Psoas muscle (tissue), 8 donors: ENCODE results near the gene TMEM182. TPM values are rescaled to one million over a fixed set of nuclear protein-coding genes. Genes with fewer than 3 reads are reported as not detected.

Experiments used
- ATAC-seq, 4 donors: fragments of 200-7000 bp; cut with Tn5 transposase; one replicate each; pipeline ENCODE4 v1.9.1; 2020; ENCODE audit warnings: moderate library complexity in 3 of 4, mild to moderate bottlenecking in 2 of 4
- DNase-seq, 2 donors: peaks; one replicate each; pipeline ENCODE4 v3.0.0-alpha.2; 2020
- H3K27ac ChIP-seq: fragments of 200-600 bp; one replicate; pipeline ENCODE4 v1.8.0; 2022
- H3K27me3 ChIP-seq, 3 donors: fragments of 200-600 bp in 1 of 3; one replicate each; pipeline versions ENCODE4 v1.6.1 to v1.8.0; 2013 to 2022; ENCODE audit warnings: low read length in 2 of 3, mild to moderate bottlenecking in 2 of 3, moderate library complexity in 1 of 3; ENCODE audit not compliant: insufficient read depth in 3 of 3
- H3K36me3 ChIP-seq, 2 donors: fragments of 200-600 bp in 1 of 2; one replicate each; pipeline versions ENCODE4 v1.6.1 to v1.8.0; 2013 to 2022; ENCODE audit warnings: low read depth in 1 of 2, mild to moderate bottlenecking in 1 of 2, moderate library complexity in 1 of 2; ENCODE audit not compliant: insufficient read depth in 1 of 2
- H3K4me1 ChIP-seq: fragments of 200-600 bp; one replicate; pipeline ENCODE4 v1.8.0; 2022
- H3K4me3 ChIP-seq: fragments of 200-600 bp; one replicate; pipeline ENCODE4 v1.8.0; 2022; ENCODE audit warnings: mild to moderate bottlenecking
- H3K9me3 ChIP-seq: fragments of 200-600 bp; one replicate; pipeline ENCODE4 v1.8.0; 2022
- CTCF ChIP-seq: fragments of 200-600 bp; IDR thresholded peaks from one replicate; pipeline ENCODE4 v1.8.0; 2022; ENCODE audit warnings: antibody characterized with exemption
- WGBS, 3 donors: extraction: QIAGEN DNeasy Blood & Tissue Kit; methylation state at CpG; one replicate each; pipeline versions ENCODE4 v1.1.6 to v1.1.7; 2013; 5-methylcytosine and 5-hydroxymethylcytosine counted together
- intact Hi-C, 2 donors: fragments of 100-400 bp; cut with DNase I; formaldehyde crosslinking; loops; one replicate each; pipeline versions ENCODE4 v1.11.0 to v1.14.2; 2022
- long read RNA-seq, 2 donors: library from polyadenylated mRNA; unstranded; transcript quantifications; one replicate each; pipeline ENCODE4 v2.0.0, GENCODE V29; 2021
- polyA plus RNA-seq, 3 donors: library from polyadenylated mRNA; stranded (reverse); fragments of 200-250 nt; gene quantifications; one replicate each; pipeline ENCODE4 v1.2.3, GENCODE V29; 2013
- total RNA-seq, 4 donors: library from RNA; stranded (reverse); fragmentation: NEBNext Ultra II Directional in 2 of 4; extraction: Animal tissue kit (Norgen Biotek cat#: 25700) in 2 of 4; gene quantifications; one replicate each; pipeline versions ENCODE4 v1.2.1 to v1.2.4, GENCODE V29; 2021 to 2023
- donor health status: healthy with polysubstance abuse.
- donor health status: DM: no; HTN: no; CAD: no; lungs with moderate emphysema.
- donor health status: Bipolar disorder and iron deficiency.
- donor health status: healthy.
- donor health status: DM: yes; HTN: yes; CAD: no.
- donor health status: DM: no; HTN: no; CAD: no.
- donor health status: DM: no; HTN: no; CAD: no.
- donor health status: DM: yes; HTN: yes; CAD: no.

TMEM182 gene
- total RNA-seq (100 to 1,000 TPM in 1 of 4 donors, 10 to 100 TPM in 3; 25.8 to 100 (median 33.6) TPM), polyA plus RNA-seq (10 to 100 TPM in 1 of 3 donors, 1 to 10 TPM in 2; 3.3 to 16.8 (median 8.9) TPM)
- long read RNA-seq, donor 1, transcript TMEM182-203 (5 exons, 3,593 nt) = major isoform, 11 of 16 reads
- long read RNA-seq, donor 1, partial matches to known transcripts = 0 of 16 reads
- long read RNA-seq, donor 1, other reads (novel, unspliced or antisense) = 4 of 16 reads
- long read RNA-seq, donor 2, transcript TMEM182-203 (5 exons, 3,593 nt) = major isoform, 16 of 18 reads
- long read RNA-seq, donor 2, partial matches to known transcripts = 2 of 18 reads
- long read RNA-seq, donor 2, other reads (novel, unspliced or antisense) = 0 of 18 reads

- Histone ChIP-seq H3K9me3 (no peaks in the 10 kb centered on the region), H3K27ac (peak within 1 kb of the TSS; percentile 89), H3K27me3 (no peaks in the 10 kb centered on the region), H3K4me1 (peaks cover 63% of the 10 kb centered on the region), H3K4me3 (peak within 1 kb of the TSS; percentile 70), H3K36me3 (peaks cover 0 to 3% of the 10 kb centered on the region in 2 donors)
- TF ChIP-seq CTCF = no peak
- intact Hi-C loops = no loop called here
- DNase-seq (peak; percentile 74 to 88), ATAC-seq (peak; percentile 94 to 96 (median 95))
- 12 to 31% (median 21%) methylated on average over 4 of the region's 4 CpGs for WGBS, 3 donors
Observed at GRCh38 chr2:102761763-102762162, at the start of gene TMEM182. TMEM182 (plus strand) TSS chr2:102762031; CDS start chr2:102762218, 187 bp downstream.

GRCh38 chr2:102717308-102718018 lies 44.4 kb upstream of the TMEM182 start:
- intact Hi-C loops = no loop called here
- peaks cover 8% of the 10 kb centered on the region for H3K4me1 ChIP-seq
- no peaks in the 10 kb centered on the region for H3K27me3 ChIP-seq
- H3K27ac ChIP-seq = peak overlapping the region; percentile 16
- 65 to 75% (median 66%) methylated on average over 5 of the region's 5 CpGs for WGBS, 3 donors
- H3K36me3 ChIP-seq = peaks cover 10 to 46% of the 10 kb centered on the region in 2 donors
- H3K9me3 ChIP-seq = no peaks in the 10 kb centered on the region
- H3K4me3 ChIP-seq = no peak overlapping the region
- ATAC-seq = peak; percentile 72 to 89 (median 84)
- DNase-seq = peak; percentile 42 to 66
- TF ChIP-seq CTCF = no peak

GRCh38 chr2:102718387-102719316 lies 43.2 kb upstream of the TMEM182 start:
- ATAC-seq (peak in 3 of 4 donors; percentile 54 to 64 (median 56)), DNase-seq (no peak)
- no peak overlapping the region for H3K27ac ChIP-seq
- intact Hi-C loops = no loop called here
- WGBS, 3 donors = 93 to 96% (median 95%) methylated on average over 26 of the region's 26 CpGs
- peaks cover 8% of the 10 kb centered on the region for H3K4me1 ChIP-seq
- no peaks in the 10 kb centered on the region for H3K9me3 ChIP-seq
- H3K4me3 ChIP-seq = no peak overlapping the region
- no peak for TF ChIP-seq CTCF
- peaks cover 10 to 57% of the 10 kb centered on the region in 2 donors for H3K36me3 ChIP-seq
- H3K27me3 ChIP-seq = no peaks in the 10 kb centered on the region

GRCh38 chr2:102724016-102724490 lies 37.8 kb upstream of the TMEM182 start:
- DNase-seq = no peak
- peaks cover 7 to 79% of the 10 kb centered on the region in 2 donors for H3K36me3 ChIP-seq
- H3K27me3 ChIP-seq = no peaks in the 10 kb centered on the region
- ATAC-seq = no peak
- no peak overlapping the region for H3K4me3 ChIP-seq
- intact Hi-C loops = no loop called here
- H3K4me1 ChIP-seq = no peaks in the 10 kb centered on the region
- H3K9me3 ChIP-seq = no peaks in the 10 kb centered on the region
- 49 to 60% (median 52%) methylated on average over 7 of the region's 7 CpGs for WGBS, 3 donors
- no peak overlapping the region for H3K27ac ChIP-seq
- no peak for TF ChIP-seq CTCF
